Mesenchymal stem cell (in vitro differentiated cells and primary cell): Measurements from ENCODE around the gene SOHLH1.

ENCODE experiments used
- DNase-seq: peaks from one replicate; pipeline ENCODE4 v3.0.0-alpha.2; 2013
- H2AFZ ChIP-seq: one replicate; pipeline ENCODE4 v1.6.1; 2013; ENCODE audit warnings: low read depth, mild to moderate bottlenecking, control low read depth, inconsistent platforms, low read length, moderate library complexity
- H2AK5ac ChIP-seq: 2 replicates; pipeline ENCODE4 v1.6.1; 2013; ENCODE audit warnings: low read length, moderate library complexity, mild to moderate bottlenecking, inconsistent platforms; ENCODE audit not compliant: severe bottlenecking
- H2BK120ac ChIP-seq: one replicate; pipeline ENCODE4 v1.6.1; 2013; ENCODE audit warnings: low read depth, mild to moderate bottlenecking, inconsistent platforms, low read length, moderate library complexity
- H2BK12ac ChIP-seq, 2 experiments: one replicate each; pipeline ENCODE4 v1.6.1; 2013; ENCODE audit warnings: inconsistent platforms in 2 of 2, low read length in 2 of 2, mild to moderate bottlenecking in 2 of 2, moderate library complexity in 2 of 2, control low read depth in 1 of 2
- H2BK15ac ChIP-seq: one replicate; pipeline ENCODE4 v1.6.1; 2013; ENCODE audit warnings: mild to moderate bottlenecking, low read depth, inconsistent platforms; ENCODE audit not compliant: poor library complexity, severe bottlenecking
- H2BK5ac ChIP-seq: 2 replicates; pipeline ENCODE4 v1.6.1; 2013; ENCODE audit warnings: low read depth, mild to moderate bottlenecking, low read length, control low read depth, inconsistent platforms; ENCODE audit not compliant: poor library complexity, severe bottlenecking
- H3K14ac ChIP-seq, 2 experiments: one replicate each; pipeline ENCODE4 v1.6.1; 2013; ENCODE audit warnings: inconsistent platforms in 2 of 2, low read length in 2 of 2, control low read depth in 1 of 2, mild to moderate bottlenecking in 1 of 2, moderate library complexity in 1 of 2
- H3K18ac ChIP-seq, 2 experiments: one replicate each; pipeline ENCODE4 v1.6.1; 2013; ENCODE audit warnings: inconsistent platforms in 2 of 2, low read length in 2 of 2, control low read depth in 1 of 2, low read depth in 1 of 2, mild to moderate bottlenecking in 1 of 2
- H3K23ac ChIP-seq, 2 experiments: one replicate each; pipeline ENCODE4 v1.6.1; 2013; ENCODE audit warnings: inconsistent platforms in 2 of 2, low read length in 2 of 2, mild to moderate bottlenecking in 2 of 2, moderate library complexity in 2 of 2, control low read depth in 1 of 2
- H3K27ac ChIP-seq: 2 replicates; pipeline ENCODE4 v1.5.1; 2013; ENCODE audit warnings: mild to moderate bottlenecking, moderate library complexity, low read length, control low read depth, inconsistent platforms; ENCODE audit not compliant: poor library complexity, severe bottlenecking
- H3K27me3 ChIP-seq, 2 experiments: 2 replicates each; pipeline versions ENCODE4 v1.6.1 to v1.7.0; 2013; ENCODE audit warnings: low read length in 2 of 2, mild to moderate bottlenecking in 2 of 2, moderate library complexity in 2 of 2, control low read depth in 1 of 2, inconsistent platforms in 1 of 2; ENCODE audit not compliant: control insufficient read depth in 1 of 2, insufficient read depth in 1 of 2
- H3K36me3 ChIP-seq, 2 experiments: 2 replicates each; pipeline versions ENCODE4 v1.6.1 to v1.7.0; 2013; ENCODE audit warnings: low read length in 2 of 2, control low read depth in 1 of 2, inconsistent platforms in 1 of 2, low read depth in 1 of 2, mild to moderate bottlenecking in 1 of 2; ENCODE audit not compliant: insufficient read depth in 2 of 2, control insufficient read depth in 1 of 2
- H3K4ac ChIP-seq, 2 experiments: one replicate each; pipeline ENCODE4 v1.6.1; 2013; ENCODE audit warnings: inconsistent platforms in 2 of 2, low read length in 2 of 2, mild to moderate bottlenecking in 2 of 2, moderate library complexity in 2 of 2, control low read depth in 1 of 2, low read depth in 1 of 2
- H3K4me1 ChIP-seq: 2 replicates; pipeline ENCODE4 v1.6.1; 2013; ENCODE audit warnings: low read depth, low read length, control low read depth; ENCODE audit not compliant: control insufficient read depth, insufficient read depth
- H3K4me2 ChIP-seq: 2 replicates; pipeline ENCODE4 v1.6.1; 2013; ENCODE audit warnings: low read length, mild to moderate bottlenecking, inconsistent platforms; ENCODE audit not compliant: poor library complexity, severe bottlenecking
- H3K4me3 ChIP-seq, 2 experiments: 2 replicates each; pipeline versions ENCODE4 v1.5.1 to v1.7.0; 2013; ENCODE audit warnings: low read length in 2 of 2, mild to moderate bottlenecking in 2 of 2, control low read depth in 1 of 2, low read depth in 1 of 2; ENCODE audit not compliant: insufficient read depth in 1 of 2
- H3K79me1 ChIP-seq: replicated peaks from 2 replicates; pipeline ENCODE4 v1.6.1; 2013; ENCODE audit warnings: mild to moderate bottlenecking, control low read depth, low read length, inconsistent platforms; ENCODE audit not compliant: poor library complexity, severe bottlenecking
- H3K9ac ChIP-seq: 2 replicates; pipeline ENCODE4 v1.7.0; 2013; ENCODE audit warnings: mild to moderate bottlenecking, low read length, moderate library complexity
- H3K9me3 ChIP-seq: 2 replicates; pipeline ENCODE4 v1.7.0; 2013; ENCODE audit warnings: mild to moderate bottlenecking, low read length; ENCODE audit not compliant: control insufficient read depth
- H4K8ac ChIP-seq: one replicate; pipeline ENCODE4 v1.6.1; 2013; ENCODE audit warnings: inconsistent platforms, mild to moderate bottlenecking, low read length, moderate library complexity
- H4K91ac ChIP-seq: one replicate; pipeline ENCODE4 v1.6.1; 2013; ENCODE audit warnings: mild to moderate bottlenecking, low read length, inconsistent platforms
- WGBS: methylation state at CpG from one replicate; pipeline ENCODE4 v1.1.7; 2013; ENCODE audit warnings: mixed read lengths; 5-methylcytosine and 5-hydroxymethylcytosine counted together

Gene SOHLH1

DNA sequence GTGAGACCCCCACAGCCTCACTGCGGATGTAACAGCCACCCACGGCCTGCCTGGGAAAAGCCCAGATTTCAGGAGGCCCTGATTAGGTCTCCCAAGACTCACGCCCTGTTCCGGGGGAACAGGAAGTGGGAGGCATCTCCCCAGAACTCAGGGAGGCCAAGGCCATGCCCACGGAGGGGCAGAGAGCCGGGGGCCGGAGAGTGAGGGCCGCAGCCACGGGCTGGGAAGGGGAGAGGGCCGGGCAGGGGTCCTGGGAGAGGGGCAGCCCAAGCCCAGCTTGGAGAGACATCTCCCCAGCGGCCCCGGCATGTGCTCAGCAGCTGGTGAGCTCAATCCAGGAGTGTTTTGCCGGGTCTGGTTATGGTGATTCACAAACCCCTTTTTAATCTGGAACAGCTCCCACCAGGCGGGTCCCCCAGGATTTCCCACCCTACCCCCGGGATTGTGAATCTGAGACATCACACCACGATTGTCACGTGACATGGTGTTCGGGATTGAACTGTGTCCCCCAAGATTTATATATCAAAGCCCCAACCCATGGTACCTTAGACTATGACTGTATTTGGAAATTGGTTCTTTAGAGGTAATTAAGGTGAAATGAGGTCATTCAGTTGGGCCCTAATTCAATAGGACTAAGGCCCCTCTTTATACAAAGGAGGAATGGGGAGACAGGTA is 29.3 kb upstream of the SOHLH1 start:
- no peak overlapping the region for H2BK12ac ChIP-seq

DNA sequence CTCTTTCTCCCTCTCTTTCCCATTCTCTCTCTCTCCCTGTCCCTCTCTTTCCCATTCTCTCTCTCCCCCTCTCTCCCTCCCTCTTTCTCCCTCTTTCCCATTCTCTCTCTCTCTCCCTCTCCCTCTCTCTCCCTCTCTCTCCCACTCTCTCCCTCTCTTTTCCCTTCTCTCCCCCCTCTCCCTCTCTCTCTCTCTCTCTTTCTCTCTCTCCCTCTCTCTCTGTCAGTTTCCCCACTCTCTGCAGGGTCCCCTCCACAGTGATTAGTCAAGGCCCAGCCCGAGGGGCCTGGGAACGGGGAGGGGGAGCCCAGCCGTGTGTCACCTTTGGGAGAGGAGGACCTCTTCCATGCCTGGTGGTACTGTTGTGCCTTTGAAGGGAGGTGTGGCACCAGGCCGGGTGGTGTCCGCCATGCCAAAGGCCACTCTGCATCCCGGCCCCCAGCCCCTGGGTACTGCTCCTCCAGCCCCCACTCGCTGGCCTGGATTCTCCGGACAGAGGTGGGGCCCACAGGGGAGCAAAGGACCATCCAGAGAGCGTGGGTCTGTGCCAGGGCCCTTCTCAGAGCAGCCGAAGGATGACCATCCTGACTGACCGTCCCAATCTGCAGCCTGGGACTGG is 28.1 kb upstream of the SOHLH1 start:
- Histone ChIP-seq H2AK5ac (no peak overlapping the region), H3K27ac (no peak overlapping the region), H3K18ac (no peak overlapping the region), H3K4me2 (no peak overlapping the region), H3K23ac (no peak overlapping the region), H2BK15ac (no peak overlapping the region), H2AFZ (no peak overlapping the region), H3K9me3 (peaks cover 6% of the 10 kb centered on the region), H3K4ac (no peak overlapping the region), H3K14ac (no peak overlapping the region), H3K4me3 (no peak overlapping the region), H3K9ac (no peak overlapping the region), H3K79me1 (no peaks in the 10 kb centered on the region), H3K27me3 (peaks cover 0 to 56% of the 10 kb centered on the region in 2 experiments), H2BK120ac (no peak overlapping the region), H3K4me1 (no peaks in the 10 kb centered on the region), H2BK5ac (no peak overlapping the region), H4K91ac (no peak overlapping the region), H3K36me3 (no peaks in the 10 kb centered on the region), H4K8ac (no peak overlapping the region), H2BK12ac (no peak overlapping the region)
- no peak for DNase-seq
- 65% methylated on average over 11 of the region's 11 CpGs for WGBS

More for the DNA sequence above, 29.3 kb upstream of the SOHLH1 start:
- no peak overlapping the region for H3K23ac ChIP-seq
- H4K8ac ChIP-seq: no peak overlapping the region
- H3K79me1 ChIP-seq: no peaks in the 10 kb centered on the region
- H3K4me2 ChIP-seq: no peak overlapping the region
- no peak overlapping the region for H3K18ac ChIP-seq
- no peaks in the 10 kb centered on the region for H3K4me1 ChIP-seq
- no peak overlapping the region for H2AFZ ChIP-seq
- no peak overlapping the region for H4K91ac ChIP-seq
- no peak overlapping the region for H2BK5ac ChIP-seq
- H3K9me3 ChIP-seq: peaks cover 6% of the 10 kb centered on the region
- no peak for DNase-seq
- H3K27ac ChIP-seq: no peak overlapping the region
- H3K27me3 ChIP-seq: peaks cover 0 to 45% of the 10 kb centered on the region in 2 experiments
- no peak overlapping the region for H2BK120ac ChIP-seq
- no peak overlapping the region for H3K14ac ChIP-seq
- H2AK5ac ChIP-seq: no peak overlapping the region
- no peaks in the 10 kb centered on the region for H3K36me3 ChIP-seq
- H2BK15ac ChIP-seq: no peak overlapping the region
- no peak overlapping the region for H3K9ac ChIP-seq
- 86% methylated on average over 17 of the region's 18 CpGs for WGBS
- H3K4me3 ChIP-seq: no peak overlapping the region
- no peak overlapping the region for H3K4ac ChIP-seq

DNA sequence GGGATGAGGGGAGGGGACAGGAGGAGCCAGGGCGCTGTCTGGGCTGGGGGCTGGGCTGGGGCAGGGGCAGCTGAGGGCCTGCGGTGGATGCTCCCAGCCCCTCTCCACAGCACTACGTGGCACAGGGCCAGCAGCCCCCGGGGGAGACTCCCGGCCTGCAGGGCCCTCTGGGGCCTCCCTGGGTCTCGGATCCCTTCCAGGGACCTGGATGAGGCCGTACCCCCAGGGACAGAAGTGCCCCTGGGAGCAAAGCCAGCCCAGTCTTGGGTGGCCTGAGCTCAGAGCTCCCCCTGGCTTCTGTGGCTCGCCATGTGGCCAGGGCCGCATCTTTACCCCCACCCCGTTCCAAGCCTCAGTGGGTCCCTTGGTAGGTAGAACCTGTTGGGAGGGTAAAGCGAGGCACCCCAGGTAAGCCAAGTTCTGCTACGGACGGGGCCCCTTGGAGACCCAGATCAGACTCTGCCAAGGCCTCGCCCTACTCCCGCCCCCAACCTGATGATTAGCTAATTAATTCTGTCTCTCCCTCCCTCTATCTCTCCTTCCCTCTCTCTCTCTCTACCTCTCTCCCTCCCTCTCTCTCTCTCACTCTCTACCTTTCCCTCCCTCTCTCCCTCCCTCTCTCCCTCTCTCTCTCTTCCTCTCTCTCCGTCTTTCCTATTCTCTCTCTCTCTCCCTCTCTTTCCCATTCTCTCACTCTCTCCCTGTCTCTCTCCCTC is 27.0 kb upstream of the SOHLH1 start:
- H3K79me1 ChIP-seq: no peaks in the 10 kb centered on the region
- H4K91ac ChIP-seq: no peak overlapping the region
- no peak overlapping the region for H3K27ac ChIP-seq
- H3K4ac ChIP-seq: no peak overlapping the region
- no peak overlapping the region for H3K4me2 ChIP-seq
- no peak for DNase-seq
- no peak overlapping the region for H2AFZ ChIP-seq
- H3K27me3 ChIP-seq: peaks cover 0 to 64% of the 10 kb centered on the region in 2 experiments
- no peak overlapping the region for H3K23ac ChIP-seq
- H3K36me3 ChIP-seq: no peaks in the 10 kb centered on the region
- 82% methylated on average over 14 of the region's 16 CpGs for WGBS
- no peak overlapping the region for H3K4me3 ChIP-seq
- H4K8ac ChIP-seq: no peak overlapping the region
- no peaks in the 10 kb centered on the region for H3K4me1 ChIP-seq
- no peak overlapping the region for H2BK12ac ChIP-seq
- H2BK120ac ChIP-seq: no peak overlapping the region
- H2AK5ac ChIP-seq: no peak overlapping the region
- H3K9me3 ChIP-seq: peaks cover 2% of the 10 kb centered on the region
- no peak overlapping the region for H3K18ac ChIP-seq
- no peak overlapping the region for H3K14ac ChIP-seq
- H3K9ac ChIP-seq: no peak overlapping the region
- H2BK15ac ChIP-seq: no peak overlapping the region
- no peak overlapping the region for H2BK5ac ChIP-seq

DNA sequence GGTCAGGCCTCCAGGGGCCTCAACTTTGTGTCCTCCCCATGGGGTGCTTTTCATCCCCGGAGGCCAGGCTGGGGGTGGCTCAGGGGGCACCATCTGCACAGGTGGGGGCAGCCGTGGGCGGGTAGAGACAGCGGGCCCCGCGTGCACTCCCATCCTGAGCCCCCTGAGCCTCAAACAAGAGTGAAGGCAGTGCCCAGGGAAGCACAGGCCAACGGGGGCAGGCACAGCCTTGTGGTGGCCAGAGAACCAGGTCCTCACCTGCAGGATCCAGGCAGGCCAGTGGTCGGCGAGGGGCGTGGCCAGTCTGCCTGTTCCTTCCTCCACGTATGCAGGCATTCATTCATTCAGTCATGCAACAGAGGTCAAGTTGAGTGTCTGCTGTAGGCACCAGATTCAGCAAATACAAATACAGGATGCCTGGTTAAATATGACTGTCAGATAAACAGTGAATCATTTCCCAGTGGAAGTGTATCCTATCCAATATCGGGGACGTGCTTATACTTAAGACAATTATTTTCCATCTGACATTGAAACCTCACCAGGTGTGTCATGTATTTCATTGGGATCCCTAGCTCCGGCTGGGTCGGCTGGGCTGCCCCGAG is 25.0 kb upstream of the SOHLH1 start:
- no peaks in the 10 kb centered on the region for H3K9me3 ChIP-seq
- no peak for DNase-seq
- no peak overlapping the region for H2BK120ac ChIP-seq
- H4K8ac ChIP-seq: no peak overlapping the region
- no peaks in the 10 kb centered on the region for H3K36me3 ChIP-seq
- no peak overlapping the region for H3K14ac ChIP-seq
- H3K27ac ChIP-seq: no peak overlapping the region
- peaks cover 4 to 64% of the 10 kb centered on the region in 2 experiments for H3K27me3 ChIP-seq
- no peak overlapping the region for H3K4me3 ChIP-seq
- H3K4me1 ChIP-seq: no peaks in the 10 kb centered on the region
- H4K91ac ChIP-seq: no peak overlapping the region
- H2BK15ac ChIP-seq: no peak overlapping the region
- H3K9ac ChIP-seq: no peak overlapping the region
- no peak overlapping the region for H3K4me2 ChIP-seq
- no peak overlapping the region for H3K4ac ChIP-seq
- no peaks in the 10 kb centered on the region for H3K79me1 ChIP-seq
- H2BK5ac ChIP-seq: no peak overlapping the region
- H3K18ac ChIP-seq: no peak overlapping the region
- no peak overlapping the region for H2AFZ ChIP-seq
- no peak overlapping the region for H2AK5ac ChIP-seq
- no peak overlapping the region for H3K23ac ChIP-seq
- WGBS: 87% methylated on average over 16 of the region's 16 CpGs
- no peak overlapping the region for H2BK12ac ChIP-seq
